Measurements from ENCODE around the gene OSBPL7. TPM values are rescaled to one million over a fixed set of nuclear protein-coding genes. Genes with fewer than 3 reads are reported as not detected.

Gene OSBPL7
- total RNA-seq, 1 experiment from 2014 or later = 13.0 TPM

GRCh38 chr17:47801906-47802305, 19.7 kb downstream of the OSBPL7 start:
- no peaks in the 10 kb centered on the region for H3K36me3 Mint-ChIP-seq (ENCODE audit: insufficient read depth in 1 of 3, low read depth in 3 of 3)
- Histone ChIP-seq H3K4me2 (ENCODE audit: insufficient read depth, insufficient read length, low read length) (no peak overlapping the region), H2AK5ac (ENCODE audit: insufficient read length, low read length) (no peak overlapping the region), H3K27ac (ENCODE audit: insufficient read length, low read depth, low read length) (no peak overlapping the region), H3K23me2 (ENCODE audit: insufficient read length, low read depth, low read length, poor library complexity, severe bottlenecking) (no peaks in the 10 kb centered on the region), H2BK15ac (ENCODE audit: low read depth, low read length) (no peak overlapping the region), H3K23ac (ENCODE audit: insufficient read length, low read depth, low read length) (no peak overlapping the region), H2BK20ac (ENCODE audit: low read depth, low read length, poor library complexity, severe bottlenecking) (no peak overlapping the region), H4K5ac (ENCODE audit: insufficient read length, low read depth, low read length) (no peak overlapping the region), H4K8ac (replicated peaks; ENCODE audit: insufficient read length, low read depth, low read length) (no peak overlapping the region), H2BK12ac (ENCODE audit: insufficient read length, low read depth, low read length) (no peak overlapping the region), H3K79me2 (ENCODE audit: insufficient read depth, low read length) (no peaks in the 10 kb centered on the region), H3K14ac (ENCODE audit: insufficient read depth, low read length) (no peak overlapping the region), H3K9ac (ENCODE audit: extremely low read depth, insufficient read length, low read length) (no peak overlapping the region), H3T11ph (ENCODE audit: low read length) (no peak overlapping the region), H3K27me3 (ENCODE audit: insufficient read depth, low read length) (no peaks in the 10 kb centered on the region; the same call in 1 of the 2 replicates), H2BK5ac (ENCODE audit: insufficient read length, low read length) (no peak overlapping the region), H3K18ac (ENCODE audit: insufficient read length, low read depth, low read length) (no peak overlapping the region), H4K20me1 (ENCODE audit: control insufficient read depth, insufficient read depth, insufficient read length) (no peaks in the 10 kb centered on the region), H2AFZ (ENCODE audit: low read length) (no peak overlapping the region), H2BK120ac (ENCODE audit: low read depth, low read length, poor library complexity, severe bottlenecking) (no peak overlapping the region), H3K4ac (ENCODE audit: low read depth, low read length) (no peak overlapping the region), H3K56ac (ENCODE audit: insufficient read length, low read depth, low read length) (no peak overlapping the region), H4K91ac (ENCODE audit: insufficient read length, low read depth, low read length) (no peak overlapping the region), H3K79me1 (ENCODE audit: insufficient read depth, low read depth, low read length, poor library complexity, severe bottlenecking) (no peaks in the 10 kb centered on the region), H3K9me3 (ENCODE audit: control insufficient read depth, low read depth, low read length) (no peaks in the 10 kb centered on the region), H3K4me1 (ENCODE audit: insufficient read depth, low read length) (no peaks in the 10 kb centered on the region)
- H3K4me3 Mint-ChIP-seq = no peak overlapping the region
- H3K27ac Mint-ChIP-seq = no peak overlapping the region
- H3K9me3 Mint-ChIP-seq = no peaks in the 10 kb centered on the region
- no peak for TF ChIP-seq CTCF (conservative IDR thresholded peaks at IDR 0.05)
- H3K4me1 Mint-ChIP-seq = no peaks in the 10 kb centered on the region
- no CpG with 5 or more reads among the region's 6 CpGs for WGBS (ENCODE audit: extremely low coverage, insufficient read length, low lambda C conversion rate)
- no peak for DNase-seq
- H3K27me3 Mint-ChIP-seq (ENCODE audit: low read depth) = peaks cover 13% of the 10 kb centered on the region

All from H9 (cell line).